Stimulated activated CD4-positive, alpha-beta T cell treated with anti-CD3 and anti-CD28 coated beads, Interleukin-15, amount 100 ng/mL, for 1 hour (primary cell): ENCODE results near the gene OXT.
A peak's percentile ranks its signal among the peaks of the same experiment; 100 is the strongest.
"Not testable (repeated sequence)": the region's sequence is repeated elsewhere in the genome, so short reads cannot be mapped to it uniquely, and the experiment has no call there.

ENCODE experiments used
- DNase-seq, 2 donors: peaks; one replicate each; pipeline ENCODE4 v3.0.0-alpha.2; 2020; ENCODE audit warnings: low read depth in 1 of 2, low spot score in 1 of 2

Gene OXT

DNA sequence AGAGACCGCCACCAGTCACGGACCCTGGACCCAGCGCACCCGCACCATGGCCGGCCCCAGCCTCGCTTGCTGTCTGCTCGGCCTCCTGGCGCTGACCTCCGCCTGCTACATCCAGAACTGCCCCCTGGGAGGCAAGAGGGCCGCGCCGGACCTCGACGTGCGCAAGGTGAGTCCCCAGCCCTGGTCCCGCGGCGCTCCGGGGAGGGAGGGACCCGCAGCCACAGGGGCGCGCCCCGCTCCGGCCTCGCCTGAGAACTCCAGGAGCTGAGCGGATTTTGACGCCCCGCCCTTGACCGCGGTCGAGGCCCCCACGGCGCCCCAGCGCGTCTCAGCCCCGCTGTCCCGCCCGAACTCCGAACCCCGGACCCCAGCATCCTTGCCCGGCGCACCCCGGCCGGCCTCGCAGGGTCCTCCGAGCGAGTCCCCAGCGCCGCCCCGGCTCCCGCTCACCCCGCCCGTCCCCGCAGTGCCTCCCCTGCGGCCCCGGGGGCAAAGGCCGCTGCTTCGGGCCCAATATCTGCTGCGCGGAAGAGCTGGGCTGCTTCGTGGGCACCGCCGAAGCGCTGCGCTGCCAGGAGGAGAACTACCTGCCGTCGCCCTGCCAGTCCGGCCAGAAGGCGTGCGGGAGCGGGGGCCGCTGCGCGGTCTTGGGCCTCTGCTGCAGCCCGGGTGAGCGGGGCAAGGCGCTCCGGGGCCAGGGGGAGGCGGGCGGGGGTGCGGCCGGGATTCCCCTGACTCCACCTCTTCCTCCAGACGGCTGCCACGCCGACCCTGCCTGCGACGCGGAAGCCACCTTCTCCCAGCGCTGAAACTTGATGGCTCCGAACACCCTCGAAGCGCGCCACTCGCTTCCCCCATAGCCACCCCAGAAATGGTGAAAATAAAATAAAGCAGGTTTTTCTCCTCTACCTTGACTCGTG, at the start of gene OXT:
TSS of gene OXT (plus strand) at position 11 of the 920 bp plus-strand sequence. CDS start at position 47, 36 bp downstream.
- peak; percentile 59 to 61 for DNase-seq

DNA sequence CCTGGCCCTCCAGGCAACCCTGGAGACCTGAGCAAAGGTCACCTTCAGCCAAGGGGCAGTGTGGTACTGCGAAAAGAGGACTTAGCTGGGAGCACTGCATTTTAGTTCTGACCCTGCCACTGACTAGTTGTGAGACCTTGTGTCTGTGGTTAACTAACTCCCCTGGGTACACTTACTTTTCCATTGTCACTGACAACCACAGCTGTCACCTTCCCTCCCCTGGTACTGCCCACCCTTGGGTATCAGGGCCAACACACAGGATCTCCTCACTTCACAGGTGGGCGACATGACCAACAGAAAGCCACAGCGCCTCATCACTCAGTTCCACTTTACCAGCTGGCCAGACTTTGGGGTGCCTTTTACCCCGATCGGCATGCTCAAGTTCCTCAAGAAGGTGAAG, 49.6 kb upstream of the OXT start:
- DNase-seq = no peak

- not testable (repeated sequence) for DNase-seq
Observed at GRCh38 chr20:3022559-3023490, 48.6 kb upstream of the OXT start.

DNA sequence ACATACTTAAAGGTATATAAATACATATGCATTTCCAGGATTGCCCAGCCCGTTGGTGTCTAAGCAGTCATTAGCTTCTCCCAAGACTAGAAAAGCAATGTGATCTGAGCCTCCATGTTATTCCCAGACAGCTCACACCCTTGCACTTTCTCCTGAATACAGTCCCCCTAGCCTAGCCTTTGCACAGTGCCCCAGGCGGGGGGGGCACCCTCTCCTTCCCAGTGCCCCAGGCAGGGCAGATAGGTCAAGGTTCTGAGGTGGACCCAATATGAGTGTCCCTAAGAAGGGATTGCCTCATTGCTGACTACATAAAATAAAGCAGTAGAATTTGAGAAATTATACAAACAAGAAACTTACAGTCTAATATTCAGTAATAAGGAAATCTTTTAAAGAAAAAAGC, 43.4 kb upstream of the OXT start:
- DNase-seq = no peak

DNA sequence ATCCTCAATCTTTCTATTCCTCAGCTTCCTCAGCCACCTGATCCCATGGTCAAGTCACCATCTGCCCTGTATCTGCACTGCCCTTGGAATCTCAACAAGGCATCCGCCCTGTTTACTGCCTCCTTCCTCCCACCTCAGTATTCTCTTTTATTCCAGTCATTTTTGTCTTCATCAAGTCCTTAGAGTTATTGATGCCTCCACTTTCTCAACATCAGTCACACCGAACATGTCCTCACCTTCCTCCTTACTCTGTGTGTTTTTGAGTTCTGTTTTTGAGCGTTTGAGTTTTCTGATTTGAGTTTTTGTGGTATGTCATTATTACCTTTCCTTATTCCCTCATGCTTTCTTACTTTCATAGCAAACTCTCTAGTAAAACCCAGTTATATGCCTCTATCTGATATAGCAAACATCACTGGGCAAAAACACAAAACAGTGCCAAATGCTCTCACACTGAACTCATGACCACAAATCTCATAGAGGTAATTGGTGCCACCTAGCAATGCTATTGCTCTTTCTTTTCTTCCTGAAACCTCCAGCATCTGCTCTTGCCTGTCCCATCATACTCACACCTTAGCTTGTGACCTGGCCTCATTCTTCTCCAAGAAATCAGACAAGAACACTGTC, 39.8 kb upstream of the OXT start:
- no peak for DNase-seq

- no peak for DNase-seq
Observed at GRCh38 chr20:3032624-3033023, 38.8 kb upstream of the OXT start.

DNA sequence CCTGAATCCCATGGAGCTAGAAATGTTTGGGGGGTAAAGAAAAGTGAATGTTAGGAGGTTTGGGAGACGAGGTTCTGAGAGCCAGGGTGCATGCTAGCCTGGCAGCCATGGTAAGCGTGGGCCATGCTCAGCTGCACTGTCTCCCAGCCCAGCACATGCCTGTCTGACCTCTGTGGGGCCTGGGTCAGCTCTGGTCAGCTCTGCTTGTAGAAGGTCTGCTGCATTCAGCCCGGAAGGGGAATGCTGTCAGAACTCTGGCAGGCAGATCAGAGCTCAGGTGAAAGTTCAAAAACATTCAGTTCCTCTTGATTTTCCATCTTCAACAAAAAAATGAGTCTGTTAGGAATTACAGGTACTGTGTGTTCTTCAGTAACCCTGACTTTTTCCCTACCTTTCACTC, 33.8 kb upstream of the OXT start:
- no peak for DNase-seq

DNA sequence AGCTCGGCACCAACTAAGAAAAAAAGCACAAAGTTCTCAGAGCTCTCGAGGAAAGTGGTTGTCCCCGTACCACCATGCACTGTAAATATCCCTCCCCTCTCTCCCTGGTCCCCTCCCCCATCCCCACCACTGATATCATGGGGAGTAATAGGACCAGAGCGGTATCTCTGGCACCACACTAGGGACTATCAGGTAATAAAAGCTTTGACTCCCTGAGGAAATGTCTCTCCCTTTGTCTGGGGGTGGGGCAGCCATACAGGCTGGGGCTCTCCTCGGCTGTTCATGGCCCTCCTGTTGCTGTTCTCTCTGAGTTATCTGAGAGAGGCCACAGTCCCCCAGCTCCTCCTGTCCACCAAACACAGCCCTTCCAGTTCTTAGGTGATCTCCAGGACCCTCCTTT, 33.0 kb upstream of the OXT start:
- DNase-seq = no peak

- DNase-seq = no peak
Observed at GRCh38 chr20:3039426-3039825, 32.0 kb upstream of the OXT start.

DNA sequence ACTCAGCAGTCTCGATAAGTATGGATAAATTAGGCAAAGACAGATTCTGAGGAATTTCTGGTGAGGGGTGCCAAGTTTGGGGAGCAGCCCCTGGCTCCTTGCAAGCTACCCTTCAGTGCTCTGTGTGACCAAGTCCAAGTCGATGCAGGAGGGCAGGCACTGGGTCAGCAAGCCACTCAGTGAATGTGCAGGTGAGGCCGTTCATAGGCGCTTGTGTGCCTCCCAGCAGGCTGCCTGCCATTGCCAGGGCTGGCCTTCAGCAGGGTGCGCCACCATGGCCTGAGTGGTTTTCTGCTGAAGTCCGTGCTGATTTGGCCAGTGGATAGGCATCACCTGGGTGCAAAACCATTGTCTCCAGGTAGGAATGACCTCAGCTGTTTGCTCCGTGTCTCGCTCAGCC, 31.3 kb upstream of the OXT start:
- DNase-seq = no peak

- DNase-seq = no peak
Observed at GRCh38 chr20:3041854-3042409, 29.5 kb upstream of the OXT start.

DNA sequence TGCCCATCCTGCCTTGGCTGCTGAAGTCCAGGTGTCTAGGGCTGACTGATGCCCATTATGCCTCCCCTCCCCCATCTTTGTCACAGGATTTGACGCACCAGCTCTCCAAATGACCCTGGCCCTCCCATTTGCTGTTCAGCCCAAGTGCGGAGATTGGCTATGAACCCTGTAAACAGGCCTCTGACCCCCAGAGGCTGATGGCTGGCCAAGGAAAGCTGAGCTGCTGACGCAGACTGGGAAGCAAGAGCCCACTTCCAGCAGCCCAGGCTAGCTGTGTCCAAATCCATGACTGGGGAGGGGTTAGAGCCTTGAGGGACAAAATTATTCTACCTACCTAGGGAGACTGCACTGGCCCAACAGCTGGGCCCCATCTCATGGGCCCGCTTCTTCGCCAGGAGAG, 28.8 kb upstream of the OXT start:
- DNase-seq = no peak

- DNase-seq = no peak
Observed at GRCh38 chr20:3043322-3043721, 28.1 kb upstream of the OXT start, which contains the start of gene GNRH2. Gene GNRH2 (plus strand): TSS chr20:3043622. CDS start chr20:3044415, 793 bp downstream.

DNA sequence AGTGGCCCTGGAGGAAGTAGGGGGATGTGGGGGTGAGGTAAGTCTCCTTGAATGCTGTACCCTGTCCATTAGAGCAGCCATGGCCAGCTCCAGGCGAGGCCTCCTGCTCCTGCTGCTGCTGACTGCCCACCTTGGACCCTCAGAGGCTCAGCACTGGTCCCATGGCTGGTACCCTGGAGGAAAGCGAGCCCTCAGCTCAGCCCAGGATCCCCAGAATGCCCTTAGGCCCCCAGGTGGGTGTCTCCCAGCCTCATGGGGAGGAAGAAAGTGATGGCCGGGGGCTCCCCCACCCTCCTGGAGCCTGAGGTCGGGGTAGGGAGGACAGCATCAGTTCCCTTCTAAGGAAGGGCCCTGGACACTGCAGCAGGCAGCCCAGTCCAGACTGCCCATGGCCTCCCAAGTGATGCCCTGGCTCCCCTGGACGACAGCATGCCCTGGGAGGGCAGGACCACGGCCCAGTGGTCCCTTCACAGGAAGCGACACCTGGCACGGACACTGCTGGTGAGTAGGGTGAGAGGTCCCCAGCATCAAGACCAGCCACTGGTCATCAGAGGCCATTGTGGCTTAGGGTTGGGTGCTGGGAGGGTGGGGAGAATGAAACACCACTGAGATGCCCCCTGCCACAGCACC, 27.0 kb upstream of the OXT start:
- no peak for DNase-seq

DNA sequence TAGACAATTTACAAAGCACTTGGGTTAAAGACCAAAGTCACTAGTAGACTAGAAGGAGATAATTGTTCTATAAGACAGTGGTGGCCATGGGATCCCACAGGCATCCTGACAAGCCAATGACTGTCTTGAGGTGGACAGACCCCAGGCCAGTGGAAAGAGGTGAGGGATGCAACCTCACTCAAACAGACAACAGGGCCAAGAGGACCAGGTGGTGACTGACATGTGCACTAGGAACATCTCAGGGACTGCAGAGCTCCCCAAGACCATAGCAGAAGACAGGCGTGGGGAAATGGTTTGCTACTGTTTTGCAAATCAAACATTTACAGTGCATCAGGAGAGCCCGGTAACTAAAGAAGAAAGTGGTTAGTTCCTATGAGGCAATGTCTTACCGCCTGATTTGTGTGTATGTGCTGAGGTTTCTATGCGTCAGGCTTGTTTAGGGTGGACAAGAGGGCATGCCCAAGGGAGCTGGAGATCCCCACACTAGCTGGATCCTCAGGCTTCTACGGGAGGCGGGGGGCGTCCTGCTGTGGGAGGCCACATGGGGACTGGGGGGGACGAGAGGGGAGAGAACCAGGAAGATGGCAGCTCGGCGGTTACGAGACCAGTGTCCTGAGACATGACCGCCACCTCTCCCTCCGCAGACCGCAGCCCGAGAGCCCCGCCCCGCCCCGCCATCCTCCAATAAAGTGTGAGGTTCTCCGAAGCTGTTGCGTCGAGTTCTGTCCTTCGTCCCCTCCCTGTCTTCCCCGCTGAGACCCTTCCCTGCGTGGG, 26.2 kb upstream of the OXT start:
- DNase-seq = no peak

- peak; percentile 56 to 74 for DNase-seq
Observed at GRCh38 chr20:3045816-3046676, 25.4 kb upstream of the OXT start, which contains the start of gene MRPS26. Gene MRPS26 (plus strand): TSS chr20:3046052. CDS start chr20:3046069, 17 bp downstream.

- DNase-seq = no peak
Observed at GRCh38 chr20:3046677-3047462, 24.6 kb upstream of the OXT start.
